GM11168 (cell line): ENCODE data around the gene NCAM2.

ENCODE experiments used
- in situ Hi-C: fragments of 300-500 bp; cut with MboI; formaldehyde crosslinking; loops from one replicate; pipeline ENCODE4 v1.12.0; 2022; ENCODE audit warnings: low sequenced_read_pairs; ENCODE audit not compliant: unreplicated experiment

NCAM2 gene

GRCh38 chr21:21203822-21204339 is 205.7 kb downstream of the NCAM2 start:
- in situ Hi-C loops: no loop called here

- in situ Hi-C loops: no loop called here
Measured at GRCh38 chr21:21204366-21204996, 206.3 kb downstream of the NCAM2 start.

- in situ Hi-C loops: no loop called here
Measured at GRCh38 chr21:21205604-21206003, 207.4 kb downstream of the NCAM2 start.

- in situ Hi-C loops: no loop called here
Measured at GRCh38 chr21:21210552-21210951, 212.3 kb downstream of the NCAM2 start.

- in situ Hi-C loops: no loop called here
Measured at GRCh38 chr21:21213297-21213696, 215.1 kb downstream of the NCAM2 start.

GRCh38 chr21:21216047-21216446 is 217.8 kb downstream of the NCAM2 start:
- in situ Hi-C loops: no loop called here

GRCh38 chr21:21226472-21226871 is 228.3 kb downstream of the NCAM2 start:
- in situ Hi-C loops: no loop called here

- in situ Hi-C loops: no loop called here
Measured at GRCh38 chr21:21230672-21231071, 232.5 kb downstream of the NCAM2 start.

GRCh38 chr21:21231913-21232312 is 233.7 kb downstream of the NCAM2 start:
- in situ Hi-C loops: no loop called here

- in situ Hi-C loops: no loop called here
Measured at GRCh38 chr21:21232320-21232719, 234.1 kb downstream of the NCAM2 start.

GRCh38 chr21:21233051-21233450 is 234.8 kb downstream of the NCAM2 start:
- in situ Hi-C loops: no loop called here

- in situ Hi-C loops: no loop called here
Measured at GRCh38 chr21:21236996-21237395, 238.8 kb downstream of the NCAM2 start.

GRCh38 chr21:21238629-21239400 is 240.6 kb downstream of the NCAM2 start:
- in situ Hi-C loops: no loop called here

GRCh38 chr21:21241391-21241790 is 243.2 kb downstream of the NCAM2 start:
- in situ Hi-C loops: no loop called here

GRCh38 chr21:21246007-21246406 is 247.8 kb downstream of the NCAM2 start:
- in situ Hi-C loops: no loop called here

- in situ Hi-C loops: no loop called here
Measured at GRCh38 chr21:21247424-21247823, 249.2 kb downstream of the NCAM2 start.

- in situ Hi-C loops: no loop called here
Measured at GRCh38 chr21:21262048-21262447, 263.8 kb downstream of the NCAM2 start.

- in situ Hi-C loops: no loop called here
Measured at GRCh38 chr21:21268061-21268471, 269.9 kb downstream of the NCAM2 start.

- in situ Hi-C loops: no loop called here
Measured at GRCh38 chr21:21268885-21269284, 270.7 kb downstream of the NCAM2 start.

GRCh38 chr21:21279193-21279901 is 281.1 kb downstream of the NCAM2 start:
- in situ Hi-C loops: no loop called here

- in situ Hi-C loops: no loop called here
Measured at GRCh38 chr21:21283810-21284209, 285.6 kb downstream of the NCAM2 start.
